Spleen (tissue), 7 donors: Measurements from ENCODE around the gene STYK1.

Source experiments
- CTCF ChIP-seq, 11 experiments: fragments of 200-600 bp in 7 of 11; fragments of 450-650 bp in 4 of 11; sonication (generic) in 4 of 11; IDR thresholded peaks in 8 of 11; conservative IDR thresholded peaks in 3 of 11; 1 replicate in 7 of 11; 2 replicates in 4 of 11; pipeline versions ENCODE4 v1.4.0 to v1.8.0; 2016 to 2021; ENCODE audit warnings: antibody characterized with exemption in 11 of 11, inconsistent platforms in 4 of 11, mild to moderate bottlenecking in 1 of 11
- POLR2A ChIP-seq, 3 donors: fragments of 450-650 bp; IDR thresholded peaks; one replicate each; pipeline ENCODE4 v1.5.1; 2017; ENCODE audit warnings: antibody characterized with exemption in 3 of 3, mild to moderate bottlenecking in 1 of 3
- POLR2AphosphoS5 ChIP-seq, 3 donors: sonication (generic); formaldehyde crosslinking; IDR thresholded peaks; one replicate each; pipeline ENCODE4 v1.5.1; 2017; ENCODE audit warnings: antibody characterized with exemption in 3 of 3
- donor health status: DM: no; HTN: no; CAD: no; lungs with moderate emphysema.
- donor health status: DM: no; HTN: no; CAD: no.
- donor health status: DM: no; HTN: no; CAD: no.

- TF ChIP-seq POLR2A (IDR thresholded peaks at IDR 0.05) = no peak
- TF ChIP-seq CTCF (IDR thresholded peaks at IDR 0.05 in 8 of 11, conservative IDR thresholded peaks at IDR 0.05 in 3 of 11) = no peak
- TF ChIP-seq POLR2AphosphoS5 (IDR thresholded peaks at IDR 0.05) = no peak
Measured at GRCh38 chr12:10582704-10583103, 91.1 kb downstream of the STYK1 start.
